Endothelial cell of umbilical vein (primary cell): ENCODE measurements around the gene UVRAG. TPM values are rescaled to one million over a fixed set of nuclear protein-coding genes. Genes with fewer than 3 reads are reported as not detected.

ENCODE experiments used
- BruUV-seq: library from RNA; stranded (reverse); fragments of 400-500 nt; replicated peaks from 2 replicates; lab custom pipeline; 2021; lab: Mats Ljungman, UMichigan
- CTCF ChIA-PET: fragments of 300-600, 350-600 bp; sonication (Branson Sonifier 250); formaldehyde crosslinking; loops from one replicate; lab custom pipeline; 2021; ENCODE audit warnings: antibody characterized with exemption, inconsistent platforms; lab: Charles Lee
- POLR2A ChIA-PET: fragments of 300-600, 350-600 bp; sonication (Branson Sonifier 250); formaldehyde crosslinking; loops from one replicate; lab custom pipeline; 2021; ENCODE audit warnings: antibody characterized with exemption, inconsistent platforms; lab: Charles Lee
- DNase-seq: peaks from one replicate; pipeline ENCODE4 v3.0.0-alpha.2; 2011; ENCODE audit warnings: low read depth, low spot score
- FAIRE-seq: peaks from 2 replicates; lab custom pipeline; 2011; peaks lifted over from hg19 to GRCh38; lab: Jason Lieb, UNC
- H2AFZ ChIP-seq: 2 replicates; pipeline ENCODE4 v1.6.0; 2012; ENCODE audit warnings: low read depth, low read length, control low read depth, inconsistent platforms
- H3K27ac ChIP-seq: 2 replicates; pipeline ENCODE4 v1.5.1; 2011; ENCODE audit warnings: low read depth, mild to moderate bottlenecking, control low read depth, low read length, moderate library complexity; ENCODE audit not compliant: insufficient read depth
- H3K27me3 ChIP-seq, 2 experiments: 2 replicates each; pipeline versions ENCODE4 v1.6.0 to v1.6.1; 2011; ENCODE audit warnings: low read length in 2 of 2, mixed read lengths in 1 of 2; ENCODE audit not compliant: control insufficient read depth in 2 of 2, insufficient read depth in 2 of 2
- H3K36me3 ChIP-seq, 2 experiments: 2 replicates in 1 of 2; 3 replicates in 1 of 2; pipeline ENCODE4 v1.5.1; 2011; ENCODE audit warnings: low read length in 2 of 2, mild to moderate bottlenecking in 1 of 2, moderate library complexity in 1 of 2; ENCODE audit not compliant: control insufficient read depth in 2 of 2, insufficient read depth in 2 of 2; ENCODE audit errors: extremely low read depth in 1 of 2
- H3K4me1 ChIP-seq: 3 replicates; pipeline ENCODE4 v1.5.1; 2011; ENCODE audit warnings: mild to moderate bottlenecking, low read length; ENCODE audit not compliant: control insufficient read depth, insufficient read depth; ENCODE audit errors: extremely low read depth
- H3K4me2 ChIP-seq: 2 replicates; pipeline ENCODE4 v1.6.1; 2011; ENCODE audit warnings: low read length, control low read depth, mixed read lengths; ENCODE audit not compliant: insufficient read depth
- H3K4me3 ChIP-seq, 3 experiments: fragments of 200-600 bp in 1 of 3; sonication (generic), shearing (Covaris generic) in 1 of 3; replicated peaks in 1 of 3; 2 replicates each; pipeline ENCODE4 v1.5.1; 2011 to 2016; ENCODE audit warnings: control low read depth in 3 of 3, low read length in 3 of 3, mild to moderate bottlenecking in 2 of 3, inconsistent platforms in 1 of 3, low read depth in 1 of 3, moderate library complexity in 1 of 3; ENCODE audit not compliant: insufficient read depth in 1 of 3
- H3K79me2 ChIP-seq: 2 replicates; pipeline ENCODE4 v1.6.0; 2012; ENCODE audit warnings: low read length, inconsistent platforms; ENCODE audit not compliant: control insufficient read depth, insufficient read depth
- H3K9ac ChIP-seq: replicated peaks from 2 replicates; pipeline ENCODE3; 2011; ENCODE audit warnings: low read length, control low read depth; ENCODE audit not compliant: insufficient read depth; ENCODE audit errors: extremely low read depth
- H3K9me1 ChIP-seq: replicated peaks from 3 replicates; pipeline ENCODE4 v1.6.0; 2011; ENCODE audit warnings: mild to moderate bottlenecking, low read length; ENCODE audit not compliant: control insufficient read depth, insufficient read depth; ENCODE audit errors: extremely low read depth
- H3K9me3 ChIP-seq: replicated peaks from 2 replicates; pipeline ENCODE4 v1.5.1; 2012; ENCODE audit warnings: low read length, inconsistent platforms; ENCODE audit not compliant: control insufficient read depth, insufficient read depth
- H4K20me1 ChIP-seq: replicated peaks from 2 replicates; pipeline ENCODE3; 2011; ENCODE audit warnings: mild to moderate bottlenecking, low read length; ENCODE audit not compliant: control insufficient read depth, insufficient read depth; ENCODE audit errors: extremely low read depth
- EZH2 ChIP-seq: IDR thresholded peaks from 2 replicates; pipeline ENCODE4 v1.6.1; 2012; ENCODE audit warnings: borderline replicate concordance, low read depth, mild to moderate bottlenecking, moderate library complexity, low read length, inconsistent platforms; ENCODE audit not compliant: severe bottlenecking
- FOS ChIP-seq: IDR thresholded peaks from 2 replicates; pipeline ENCODE4 v1.6.1; 2011; ENCODE audit warnings: mild to moderate bottlenecking, low read length, moderate library complexity, borderline replicate concordance; ENCODE audit not compliant: insufficient read depth
- GATA2 ChIP-seq: IDR thresholded peaks from 2 replicates; pipeline ENCODE4 v1.7.0; 2011; ENCODE audit warnings: low read depth, mild to moderate bottlenecking, moderate library complexity, mixed read lengths, low read length; ENCODE audit not compliant: insufficient read length, insufficient read depth
- JUN ChIP-seq: IDR thresholded peaks from 2 replicates; pipeline ENCODE4 v1.6.1; 2011; ENCODE audit warnings: borderline replicate concordance, low read depth; ENCODE audit not compliant: insufficient read length, insufficient read depth
- MYC ChIP-seq: IDR thresholded peaks from one replicate; pipeline ENCODE4 v1.6.1; 2011; ENCODE audit warnings: mild to moderate bottlenecking, low read depth, low read length
- POLR2A ChIP-seq: IDR thresholded peaks from 2 replicates; pipeline ENCODE4 v1.6.1; 2012; ENCODE audit warnings: low read depth, mild to moderate bottlenecking, control low read depth, low read length
- POLR2AphosphoS5 ChIP-seq: IDR thresholded peaks from 2 replicates; pipeline ENCODE4 v1.6.1; 2012; ENCODE audit warnings: low read depth, mild to moderate bottlenecking, control low read depth, low read length, moderate library complexity; ENCODE audit not compliant: insufficient read depth
- dilution Hi-C: fragments of 300-500 bp; cut with MboI; formaldehyde crosslinking; loops from one replicate; pipeline ENCODE4 v1.15.0; 2019; ENCODE audit warnings: low sequenced_read_pairs; ENCODE audit not compliant: extremely low pct_ligation_motif_present
- intact Hi-C: fragments of 100-400 bp; cut with micrococcal nuclease; formaldehyde crosslinking; loops from one replicate; pipeline ENCODE4 v1.10.0; 2022
- polyA plus RNA-seq, 4 experiments: library from polyadenylated mRNA; depleted of rRNA in 3 of 4; stranded (reverse) in 3 of 4; unstranded in 1 of 4; fragments of >200 nt; gene quantifications; 2 replicates each; pipeline versions ENCODE4 v1.2.1 to v1.2.3, GENCODE V29; 2011 to 2012; ENCODE audit warnings: missing spikeins in 1 of 4
- total RNA-seq: library from RNA; stranded (reverse); gene quantifications from 2 replicates; pipeline ENCODE4 v1.2.3, GENCODE V29; 2021
- TF ChIP-seq, protein P1 (sequence below), 2 donors: IDR thresholded peaks; 1 replicate in 1 of 2; 2 replicates in 1 of 2; pipeline ENCODE4 v1.5.1; 2011; ENCODE audit warnings: low read length in 2 of 2, mild to moderate bottlenecking in 2 of 2, moderate library complexity in 2 of 2, control low read depth in 1 of 2, inconsistent platforms in 1 of 2, low read depth in 1 of 2; ENCODE audit not compliant: insufficient read depth in 1 of 2; ENCODE audit errors: extremely low read depth in 1 of 2
- TF ChIP-seq, protein P2 (sequence below): IDR thresholded peaks from 2 replicates; pipeline ENCODE4 v1.6.1; 2011; ENCODE audit not compliant: insufficient read depth, insufficient read length

UVRAG gene
- total and polyA plus RNA-seq, 2 donors (not counting 3 experiments of a cell fraction or from before 2014, with no cell fraction given) = 21.2 to 65.6 TPM

DNA sequence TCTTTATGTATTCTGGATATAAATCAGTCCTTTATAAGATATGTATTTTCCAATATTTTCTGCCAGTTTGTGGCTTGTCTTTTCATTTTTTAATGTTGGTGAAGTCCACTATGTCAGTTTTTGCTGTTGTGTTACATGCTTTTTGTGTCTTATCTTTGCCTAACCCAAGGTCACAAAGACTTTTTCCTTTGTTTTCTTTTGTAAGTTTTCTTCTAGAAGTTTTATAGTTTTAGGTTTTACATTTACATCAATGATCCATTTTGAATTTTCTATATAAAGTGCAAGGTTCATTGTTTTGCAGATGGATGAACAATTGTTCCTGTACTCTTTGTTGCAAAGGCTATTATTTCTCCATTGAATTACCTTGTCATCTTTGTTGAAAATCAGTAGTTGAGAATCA, 69.3 kb downstream of the UVRAG start:
- BruUV-seq = no TSS peak
- intact Hi-C loops (no loop called here), dilution Hi-C loops (no loop called here)
- no peak overlapping the region for H2AFZ ChIP-seq
- no peak for FAIRE-seq
- no peaks in the 10 kb centered on the region for H3K27me3 ChIP-seq
- H3K9me1 ChIP-seq = no peaks in the 10 kb centered on the region
- H3K9ac ChIP-seq = no peak overlapping the region
- H3K4me2 ChIP-seq = no peak overlapping the region
- TF ChIP-seq JUN (no peak), POLR2A (no peak), EZH2 (no peak), FOS (no peak), GATA2 (no peak), POLR2AphosphoS5 (no peak), MYC (no peak)
- TF ChIP-seq, protein P1, sequence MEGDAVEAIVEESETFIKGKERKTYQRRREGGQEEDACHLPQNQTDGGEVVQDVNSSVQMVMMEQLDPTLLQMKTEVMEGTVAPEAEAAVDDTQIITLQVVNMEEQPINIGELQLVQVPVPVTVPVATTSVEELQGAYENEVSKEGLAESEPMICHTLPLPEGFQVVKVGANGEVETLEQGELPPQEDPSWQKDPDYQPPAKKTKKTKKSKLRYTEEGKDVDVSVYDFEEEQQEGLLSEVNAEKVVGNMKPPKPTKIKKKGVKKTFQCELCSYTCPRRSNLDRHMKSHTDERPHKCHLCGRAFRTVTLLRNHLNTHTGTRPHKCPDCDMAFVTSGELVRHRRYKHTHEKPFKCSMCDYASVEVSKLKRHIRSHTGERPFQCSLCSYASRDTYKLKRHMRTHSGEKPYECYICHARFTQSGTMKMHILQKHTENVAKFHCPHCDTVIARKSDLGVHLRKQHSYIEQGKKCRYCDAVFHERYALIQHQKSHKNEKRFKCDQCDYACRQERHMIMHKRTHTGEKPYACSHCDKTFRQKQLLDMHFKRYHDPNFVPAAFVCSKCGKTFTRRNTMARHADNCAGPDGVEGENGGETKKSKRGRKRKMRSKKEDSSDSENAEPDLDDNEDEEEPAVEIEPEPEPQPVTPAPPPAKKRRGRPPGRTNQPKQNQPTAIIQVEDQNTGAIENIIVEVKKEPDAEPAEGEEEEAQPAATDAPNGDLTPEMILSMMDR (IDR thresholded peaks at IDR 0.05; ENCODE audit: extremely low read depth in 1 of 2, insufficient read depth in 1 of 2, low read depth in 1 of 2, low read length in 2 of 2) = no peak
- TF ChIP-seq, protein P2, sequence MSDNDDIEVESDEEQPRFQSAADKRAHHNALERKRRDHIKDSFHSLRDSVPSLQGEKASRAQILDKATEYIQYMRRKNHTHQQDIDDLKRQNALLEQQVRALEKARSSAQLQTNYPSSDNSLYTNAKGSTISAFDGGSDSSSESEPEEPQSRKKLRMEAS = no peak
- no peaks in the 10 kb centered on the region for H3K4me1 ChIP-seq
- H3K4me3 ChIP-seq = no peak overlapping the region
- peaks cover 49% of the 10 kb centered on the region for H3K79me2 ChIP-seq
- DNase-seq = no peak
- no peak overlapping the region for H3K27ac ChIP-seq
- ChIA-PET POLR2A (no interaction called here), CTCF (interaction anchor here (1.2 kb wide), 1 partner anchor 268 kb away, joined by 7 read pairs; no protein-coding TSS in a partner anchor)
- H3K36me3 ChIP-seq = peaks cover 2 to 6% of the 10 kb centered on the region in 2 experiments
- no peaks in the 10 kb centered on the region for H3K9me3 ChIP-seq
- H4K20me1 ChIP-seq = peaks cover 2% of the 10 kb centered on the region
